Activated CD4-positive, alpha-beta T cell treated with anti-CD3 and anti-CD28 coated beads, Interleukin-2, amount 50 U/mL, for 4 hours (primary cell): ENCODE data around the gene ATG2B.

Experiments used
- DNase-seq, 2 experiments: peaks; one replicate each; pipeline ENCODE4 v3.0.0-alpha.2; 2020

ATG2B gene

DNA sequence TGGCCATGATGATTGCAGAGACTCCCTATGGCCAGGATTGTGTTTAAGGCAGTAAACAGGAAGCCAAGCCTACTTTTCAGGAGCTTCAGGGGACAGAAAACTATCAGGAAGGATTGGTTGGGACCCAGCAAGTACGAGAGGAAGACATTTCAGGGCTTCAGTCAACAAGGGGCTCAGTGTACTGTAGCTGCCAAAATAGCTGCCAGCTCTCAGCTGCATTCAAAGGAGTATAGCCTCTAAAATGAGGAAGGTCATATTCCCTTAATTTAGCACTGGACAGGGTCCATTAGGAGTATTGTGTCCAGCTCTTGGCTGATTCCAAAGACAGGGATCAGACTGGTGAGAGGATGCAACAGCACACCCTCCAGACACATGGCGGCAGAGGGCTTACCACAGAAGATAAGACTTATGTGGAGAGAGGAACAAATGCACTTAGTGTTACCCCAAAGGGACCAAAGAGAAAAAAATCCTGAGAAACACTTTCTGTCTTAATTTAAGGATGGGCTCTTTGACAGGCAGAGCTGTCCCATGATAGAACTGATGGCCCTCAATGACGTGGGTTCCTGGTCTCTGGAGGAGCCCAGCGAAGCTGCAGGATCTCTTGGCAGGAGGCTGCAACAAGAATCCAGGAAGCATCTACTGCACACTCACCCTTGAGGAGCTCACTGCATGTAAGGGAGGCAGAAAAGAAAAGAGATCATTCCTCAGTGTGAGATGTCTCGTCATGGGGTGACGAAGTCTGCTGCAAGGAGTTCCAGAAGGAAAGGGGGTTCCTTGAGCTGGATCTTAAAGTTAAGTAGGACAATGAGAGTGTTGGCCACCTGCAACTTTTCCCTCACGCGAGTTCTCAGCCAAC is 92.3 kb downstream of the ATG2B start:
- no peak for DNase-seq

DNA sequence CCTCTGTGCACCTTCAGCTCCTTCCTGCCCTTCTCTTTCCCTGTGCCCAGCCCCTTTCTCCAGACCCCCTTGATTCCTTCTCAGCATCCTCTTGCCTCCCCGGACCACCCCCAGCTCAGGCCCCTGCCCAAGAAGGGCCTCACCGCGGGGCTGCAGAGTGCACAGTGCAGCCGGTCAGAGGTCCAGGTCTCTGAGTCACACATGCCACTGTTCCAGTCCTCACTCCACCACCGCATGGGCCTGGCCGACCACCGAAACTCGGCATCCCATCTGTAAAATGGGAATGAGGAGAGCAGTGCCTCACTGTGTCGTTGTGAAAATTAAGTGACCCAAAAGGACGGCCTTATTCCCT is 93.8 kb downstream of the ATG2B start:
- DNase-seq = no peak

DNA sequence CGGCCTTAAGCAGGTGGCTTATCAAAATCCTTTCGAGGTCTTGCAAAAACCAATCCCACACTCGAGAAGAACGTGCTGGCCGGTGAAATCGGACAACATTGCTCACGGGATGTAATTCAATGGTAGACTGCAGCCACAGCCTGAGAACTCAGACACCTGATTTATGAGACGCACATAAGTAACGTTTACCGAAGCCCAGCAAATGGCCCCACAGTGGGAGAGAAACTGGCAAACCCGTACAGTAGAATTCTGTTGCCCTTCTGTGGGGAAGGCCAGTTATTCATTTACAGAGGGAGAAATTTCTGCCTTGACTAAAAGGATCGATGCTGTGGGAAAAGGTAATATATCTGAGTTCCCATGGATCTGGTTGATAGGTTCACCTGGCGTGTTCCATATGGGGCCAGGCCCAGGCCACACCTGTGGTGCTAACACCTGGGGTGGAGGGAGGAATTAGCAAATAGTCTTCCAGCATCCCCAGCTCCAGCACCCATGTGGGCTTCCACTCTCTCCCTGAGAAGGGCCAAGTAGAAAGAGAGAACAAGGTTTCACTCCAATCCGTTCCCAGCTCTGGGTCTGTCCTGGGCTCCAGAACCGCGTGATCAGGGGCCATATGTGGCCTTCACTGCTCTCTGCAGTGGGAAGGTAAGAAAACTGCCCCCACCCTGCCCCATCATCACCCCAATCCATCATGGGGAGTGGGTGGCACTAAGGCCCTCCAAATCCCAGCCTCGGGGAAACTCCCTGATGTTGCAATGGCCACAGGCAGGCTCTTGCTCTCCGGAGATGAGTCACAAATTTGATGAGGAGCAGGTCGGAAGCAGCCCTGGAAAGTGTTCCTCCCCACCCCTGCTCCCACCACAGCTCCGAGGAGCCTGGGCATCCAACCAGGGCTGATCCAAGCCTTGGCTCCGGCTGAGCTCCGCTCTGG is 94.4 kb downstream of the ATG2B start:
- DNase-seq = no peak

DNA sequence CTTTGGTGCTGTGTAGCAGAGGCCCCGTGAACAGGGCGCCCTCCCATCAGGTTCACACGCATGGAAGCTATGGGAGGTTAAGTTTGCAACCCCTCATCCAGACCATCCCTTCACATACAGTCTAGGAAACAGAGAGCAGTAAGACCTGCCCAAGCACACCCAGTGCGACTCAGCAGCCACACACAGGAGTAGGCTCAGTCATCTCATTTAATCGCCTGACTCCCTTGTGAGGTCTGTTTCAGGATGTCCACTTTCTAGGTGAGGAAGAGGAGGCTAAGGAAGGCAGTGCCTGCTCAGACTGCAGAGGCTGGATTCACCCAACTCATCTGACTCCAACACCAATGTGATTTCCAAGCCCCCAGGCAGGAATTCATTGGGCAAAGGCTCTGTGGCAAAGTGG is 95.2 kb downstream of the ATG2B start:
- DNase-seq = no peak

DNA sequence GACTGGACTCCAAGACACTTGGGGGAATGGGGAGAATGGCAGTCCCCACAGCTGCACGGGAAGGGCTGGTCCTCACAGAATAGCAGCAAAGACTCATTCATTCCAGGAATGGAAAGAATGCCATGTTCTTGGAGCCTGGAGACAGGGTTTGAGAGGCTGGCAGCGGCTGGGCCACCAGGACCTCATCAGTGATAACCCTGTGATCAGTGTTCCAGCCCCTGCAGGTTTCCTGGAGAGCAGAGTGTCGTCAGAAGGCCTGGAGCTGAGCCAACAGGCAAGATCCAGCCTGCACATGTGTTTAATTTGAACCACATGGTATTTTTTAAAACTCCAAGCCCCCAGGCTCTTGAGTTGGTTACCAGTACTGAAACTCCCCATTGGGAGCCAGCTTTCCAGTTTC is 95.8 kb downstream of the ATG2B start:
- DNase-seq = no peak

DNA sequence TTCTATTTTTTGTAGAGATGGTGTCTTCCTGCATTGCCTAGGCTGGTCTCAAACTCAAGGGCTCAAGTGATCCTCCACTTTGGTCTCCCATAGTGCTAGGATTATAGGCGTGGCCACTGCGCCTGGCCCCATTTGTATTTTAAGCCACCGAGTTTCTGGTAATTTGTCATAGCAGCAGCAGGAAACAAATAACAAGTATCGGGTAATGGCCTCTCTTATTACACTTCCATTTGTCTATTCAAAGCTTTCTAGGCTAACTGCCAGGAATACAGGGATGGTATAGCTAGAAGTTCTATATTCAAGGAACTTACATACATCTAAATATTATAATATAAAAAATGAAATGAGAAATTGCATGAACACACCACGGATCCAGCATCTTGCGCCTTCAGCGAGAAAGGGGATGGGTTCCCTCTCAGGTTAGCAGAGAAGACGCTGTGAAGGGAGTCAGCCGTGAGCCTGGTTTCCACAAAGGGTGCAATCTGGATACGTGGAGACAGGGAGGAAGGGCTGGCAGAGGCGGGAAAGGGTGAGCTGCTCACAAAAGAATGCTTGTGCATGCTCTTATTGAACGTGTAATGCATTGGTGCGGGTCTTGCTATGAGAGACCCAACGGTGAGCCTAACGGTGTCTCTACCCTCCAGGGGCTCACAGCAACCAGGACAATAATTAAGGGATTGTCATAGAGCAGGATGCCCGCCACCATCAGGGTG is 97.6 kb downstream of the ATG2B start:
- DNase-seq = no peak

DNA sequence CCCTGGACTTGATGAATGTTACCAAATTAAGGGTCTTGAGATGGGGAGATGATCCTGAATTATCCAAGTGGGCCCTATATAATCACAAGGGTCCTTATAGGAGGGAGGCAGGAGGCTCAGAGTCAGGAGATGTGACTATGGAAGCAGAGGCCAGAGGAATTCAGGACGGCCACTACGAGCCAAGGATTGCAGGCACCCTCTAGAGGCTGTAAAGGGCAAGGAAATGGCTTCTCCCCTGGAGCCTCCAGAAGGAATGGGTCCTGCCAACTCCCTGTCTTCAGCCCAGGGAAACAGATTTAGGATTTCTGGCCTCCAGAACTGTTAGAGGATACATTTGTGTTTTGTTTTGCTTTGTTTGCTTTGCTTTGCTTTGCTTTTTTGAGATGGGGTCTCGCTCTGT is 98.3 kb downstream of the ATG2B start:
- no peak for DNase-seq

DNA sequence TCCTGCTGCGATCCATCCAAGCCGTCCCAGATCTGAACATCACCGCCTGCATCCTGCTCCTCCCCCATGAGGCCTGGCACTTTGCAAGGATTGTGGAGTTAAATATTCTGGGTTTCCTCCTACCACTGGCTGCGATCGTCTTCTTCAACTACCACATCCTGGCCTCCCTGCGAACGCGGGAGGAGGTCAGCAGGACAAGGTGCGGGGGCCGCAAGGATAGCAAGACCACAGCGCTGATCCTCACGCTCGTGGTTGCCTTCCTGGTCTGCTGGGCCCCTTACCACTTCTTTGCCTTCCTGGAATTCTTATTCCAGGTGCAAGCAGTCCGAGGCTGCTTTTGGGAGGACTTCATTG is 99.0 kb downstream of the ATG2B start:
- no peak for DNase-seq

DNA sequence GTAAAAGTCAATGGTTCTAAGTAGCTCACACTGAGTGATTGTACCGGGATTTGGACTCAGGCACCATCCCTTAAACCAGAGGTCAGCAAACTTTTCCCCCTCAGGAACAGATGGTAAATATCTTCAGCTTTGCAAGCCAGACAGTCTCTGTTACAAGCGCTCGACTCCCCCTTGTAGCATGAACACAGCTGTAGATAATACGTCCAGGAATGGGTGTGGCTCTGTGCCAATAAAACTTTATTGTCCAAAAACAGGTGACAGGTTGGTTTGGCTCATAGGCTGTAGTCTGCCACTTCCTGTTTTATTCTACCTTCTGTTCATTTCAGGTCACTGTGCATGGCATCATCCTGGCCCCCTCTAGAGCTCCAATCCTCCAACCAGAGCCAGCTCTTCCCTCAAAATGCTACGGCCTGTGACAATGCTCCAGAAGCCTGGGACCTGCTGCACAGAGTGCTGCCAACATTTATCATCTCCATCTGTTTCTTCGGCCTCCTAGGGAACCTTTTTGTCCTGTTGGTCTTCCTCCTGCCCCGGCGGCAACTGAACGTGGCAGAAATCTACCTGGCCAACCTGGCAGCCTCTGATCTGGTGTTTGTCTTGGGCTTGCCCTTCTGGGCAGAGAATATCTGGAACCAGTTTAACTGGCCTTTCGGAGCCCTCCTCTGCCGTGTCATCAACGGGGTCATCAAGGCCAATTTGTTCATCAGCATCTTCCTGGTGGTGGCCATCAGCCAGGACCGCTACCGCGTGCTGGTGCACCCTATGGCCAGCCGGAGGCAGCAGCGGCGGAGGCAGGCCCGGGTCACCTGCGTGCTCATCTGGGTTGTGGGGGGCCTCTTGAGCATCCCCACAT is 99.6 kb downstream of the ATG2B start:
- no peak for DNase-seq

DNA sequence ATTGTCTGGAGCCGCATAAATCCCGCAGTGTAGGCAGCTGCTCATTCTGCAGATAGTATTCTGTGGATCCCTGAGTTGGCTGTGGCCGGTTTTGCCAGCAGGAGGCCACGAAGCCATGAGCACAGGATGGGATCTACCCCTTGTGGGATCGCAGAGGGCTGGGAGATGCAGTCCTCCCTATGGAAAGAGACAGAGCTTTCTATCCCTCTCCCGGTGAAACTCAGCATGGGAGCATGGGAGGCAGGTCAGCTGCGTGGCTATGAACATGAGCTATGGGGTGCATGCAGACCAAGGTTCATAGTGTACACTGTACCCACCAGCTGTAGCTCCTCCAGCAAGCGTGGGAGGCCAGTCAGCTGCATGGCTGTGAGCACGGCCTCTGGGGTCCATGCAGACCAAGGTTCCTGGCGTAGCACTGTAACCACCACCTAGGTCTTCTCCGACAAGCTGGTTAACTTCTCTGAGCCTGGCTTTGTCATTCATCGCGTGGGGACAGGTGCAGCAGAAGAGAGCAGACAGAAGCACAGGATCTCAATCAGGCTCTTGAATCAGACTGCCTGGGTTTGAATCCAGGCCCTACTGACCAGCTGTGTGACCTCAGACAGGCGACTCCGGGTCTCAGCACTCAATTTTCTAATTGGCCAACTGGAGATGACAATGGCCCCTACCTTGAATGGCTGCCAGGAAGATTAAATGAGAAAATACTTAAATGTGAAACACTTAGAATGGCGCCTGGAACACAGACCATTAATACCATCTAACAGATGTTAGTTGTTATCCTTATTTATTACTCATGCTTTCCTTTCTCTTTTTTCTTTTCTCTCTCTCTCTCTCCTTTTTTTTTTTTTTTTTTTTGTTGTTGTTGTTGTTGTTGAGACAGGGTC is 101.1 kb downstream of the ATG2B start:
- DNase-seq = no peak

DNA sequence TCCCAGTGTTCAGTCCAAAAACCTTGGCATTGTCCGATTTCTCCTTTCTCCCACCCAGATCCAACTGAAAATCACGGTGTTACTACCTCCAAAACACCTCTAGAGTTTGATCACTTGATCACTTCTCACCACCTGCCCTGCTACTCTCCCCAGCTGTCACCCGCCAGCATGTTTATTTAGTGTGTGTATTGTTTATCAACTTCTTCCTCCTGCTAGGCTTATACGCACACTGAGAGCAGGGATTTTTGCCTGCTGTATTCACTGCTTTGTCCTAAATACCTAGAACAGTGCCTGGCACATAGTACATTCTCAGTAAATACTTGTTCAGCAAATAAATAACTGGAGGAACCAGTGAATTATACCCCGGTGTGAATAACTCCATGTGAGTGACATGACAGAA is 102.1 kb downstream of the ATG2B start:
- DNase-seq = no peak

DNA sequence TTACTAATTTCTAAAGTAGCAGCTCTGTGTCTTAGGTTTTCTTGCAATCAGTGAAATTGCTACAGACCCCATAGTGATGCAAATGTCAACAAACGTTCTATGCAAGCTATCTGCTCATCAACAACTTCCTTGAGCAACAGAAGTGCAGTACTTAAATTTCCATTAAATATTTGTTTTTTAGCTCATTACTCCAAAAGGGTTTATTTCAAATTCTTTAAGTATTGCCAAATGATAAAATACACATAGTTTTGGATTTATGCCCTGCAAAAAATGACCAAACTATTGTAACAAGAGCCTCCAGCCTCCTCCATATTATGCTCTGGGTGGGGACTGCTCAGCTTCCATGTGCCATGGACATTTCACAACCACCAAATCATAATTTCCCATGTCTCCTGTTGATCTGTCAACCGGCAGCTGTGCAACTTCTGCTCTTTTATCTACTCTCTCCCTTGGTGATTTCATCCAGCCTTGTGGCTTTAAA is 102.8 kb downstream of the ATG2B start:
- no peak for DNase-seq

DNA sequence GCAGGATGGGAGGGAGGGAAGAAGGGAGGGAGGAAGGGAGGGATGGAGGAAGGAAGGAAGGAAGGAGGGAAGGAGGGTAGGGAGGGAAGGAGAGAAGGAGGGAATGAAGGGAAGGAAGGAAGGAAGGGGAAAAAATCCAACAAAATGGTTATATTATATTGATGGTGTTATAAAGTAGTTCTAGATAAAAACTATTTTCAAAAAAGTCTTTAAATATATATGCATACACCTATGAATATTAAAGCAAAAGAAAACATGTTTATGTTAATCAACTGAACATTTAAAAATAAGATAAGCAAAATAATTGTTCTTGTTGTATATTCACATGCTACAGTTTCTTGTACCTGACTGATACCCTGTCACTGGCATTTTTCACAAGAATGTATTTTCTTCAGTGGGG is 105.2 kb downstream of the ATG2B start:
- no peak for DNase-seq

DNA sequence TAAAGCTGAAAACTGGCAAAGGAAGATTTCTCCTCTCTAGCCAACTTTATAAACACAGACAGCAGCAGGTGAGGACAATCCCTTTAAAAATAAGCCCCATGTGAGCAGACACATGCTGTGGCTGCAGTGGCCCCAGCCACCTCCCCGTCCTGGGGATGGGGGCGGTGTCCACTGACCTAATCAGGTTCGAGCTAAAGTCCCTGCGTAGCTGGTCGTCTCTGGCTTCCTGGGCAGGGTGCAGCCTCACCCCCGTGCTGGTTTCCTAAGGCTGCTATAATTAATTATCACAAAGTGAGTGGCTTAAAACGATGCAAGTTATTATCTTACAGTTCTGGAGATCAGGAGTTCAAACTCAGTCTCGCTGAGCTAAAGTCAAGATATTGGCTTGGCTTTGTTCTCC is 106.1 kb downstream of the ATG2B start:
- no peak for DNase-seq

DNA sequence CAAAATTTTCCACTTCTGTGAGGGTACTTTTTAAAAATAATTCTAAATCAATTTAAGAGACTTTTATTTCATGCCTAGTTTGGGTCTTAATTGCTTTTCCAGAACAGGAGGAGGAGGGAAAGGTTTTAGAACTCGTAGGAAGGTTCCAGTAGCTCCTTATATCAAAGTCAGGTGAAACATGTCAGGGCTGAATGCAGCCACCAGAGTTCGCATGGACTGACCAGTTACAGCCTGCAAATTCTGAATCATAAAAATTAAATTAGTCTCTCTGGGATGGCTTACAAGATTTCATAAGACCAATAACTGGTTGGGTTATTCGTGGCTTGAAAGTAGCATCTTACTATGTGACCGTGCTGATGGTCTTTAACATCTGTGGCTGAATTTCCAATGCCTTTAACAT is 106.7 kb downstream of the ATG2B start:
- no peak for DNase-seq

DNA sequence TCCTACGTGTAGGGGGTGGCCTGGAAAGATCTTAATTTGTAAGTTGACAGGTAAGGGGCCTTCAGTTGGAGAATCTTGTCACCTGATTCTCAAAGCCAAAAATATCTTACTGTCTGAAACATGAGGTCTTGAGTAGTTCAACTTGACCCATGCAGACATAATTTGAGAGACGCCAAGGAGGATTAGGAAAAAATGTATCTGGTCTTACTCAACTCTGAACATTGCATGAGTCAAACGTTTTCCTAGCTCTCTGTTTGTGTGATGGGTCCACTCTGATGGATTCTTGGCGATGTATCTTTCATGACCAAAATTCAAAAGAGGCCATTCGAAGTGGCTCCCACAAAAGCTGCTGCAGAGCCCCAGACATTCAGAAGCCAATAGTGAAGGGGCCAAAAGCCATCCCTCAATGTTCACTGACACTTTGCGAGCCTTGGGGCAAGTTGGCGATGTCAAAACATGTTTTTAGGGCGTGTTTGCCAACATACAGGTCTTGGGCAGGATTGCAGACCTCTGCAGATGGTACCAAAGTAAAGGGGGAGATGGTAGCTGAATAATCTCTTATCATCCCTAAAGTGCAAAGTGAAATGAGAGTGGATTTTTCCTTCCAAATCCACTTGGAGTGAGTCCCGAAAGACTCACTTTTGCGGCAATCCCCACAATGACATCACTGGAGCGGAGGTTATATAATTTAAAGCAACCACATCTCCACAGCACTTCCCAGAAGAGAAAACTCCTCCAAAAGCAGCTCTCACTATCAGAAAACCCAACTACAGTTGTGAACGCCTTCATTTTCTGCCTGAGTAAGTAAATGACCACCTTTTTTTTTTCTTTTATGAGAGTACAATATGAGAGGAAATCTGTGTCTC is 107.4 kb downstream of the ATG2B start, which contains the start of gene BDKRB1:
Gene BDKRB1 (plus strand): TSS at position 710 of the 866 bp plus-strand sequence. CDS start 7,473 bp downstream, outside the sequence.
- DNase-seq = no peak

DNA sequence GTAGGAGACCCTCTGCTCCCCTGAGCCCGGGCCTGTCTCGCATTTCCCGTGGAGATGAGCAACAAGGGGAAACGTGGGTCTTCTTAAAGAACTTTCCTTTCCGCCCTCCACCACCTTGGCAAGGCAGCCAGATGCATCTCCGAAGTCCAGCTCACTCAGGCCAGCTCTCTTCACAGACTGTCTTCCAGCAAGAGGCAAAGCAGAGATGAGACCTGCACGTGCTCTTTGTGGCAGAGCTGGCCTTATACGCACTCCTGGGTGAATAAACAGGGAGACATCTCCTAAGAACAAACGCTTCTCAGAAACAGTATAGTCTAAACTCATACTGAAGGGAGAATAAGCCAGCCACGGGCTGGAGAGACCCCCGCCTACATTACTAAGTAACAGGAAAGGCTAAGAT is 108.5 kb downstream of the ATG2B start:
- DNase-seq = no peak

DNA sequence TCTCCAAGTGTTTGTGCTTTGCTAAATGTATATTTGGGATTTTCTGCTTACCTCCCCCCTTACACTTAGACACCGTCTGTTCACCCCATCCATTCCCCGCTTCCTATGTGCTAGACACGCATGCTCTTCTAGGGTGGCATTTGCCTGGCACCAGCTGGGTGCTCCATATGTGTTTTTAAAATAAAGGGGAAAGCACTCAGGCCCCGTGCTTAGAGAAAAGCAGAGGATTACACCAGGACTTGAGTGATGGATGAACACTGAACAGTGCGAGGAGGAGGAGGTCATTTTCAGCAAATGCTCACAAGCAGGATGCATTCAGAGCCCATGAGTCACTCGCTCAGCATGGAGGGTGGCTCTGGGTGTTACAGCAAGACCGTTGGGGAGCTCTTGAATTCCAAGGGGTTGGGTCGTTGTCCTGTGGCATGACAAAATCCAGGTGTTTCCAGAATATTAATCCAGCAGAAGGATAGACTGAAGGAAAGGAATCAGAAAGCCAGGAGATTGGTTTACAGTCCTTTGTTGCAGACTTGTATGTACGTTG is 110.1 kb downstream of the ATG2B start:
- no peak for DNase-seq

DNA sequence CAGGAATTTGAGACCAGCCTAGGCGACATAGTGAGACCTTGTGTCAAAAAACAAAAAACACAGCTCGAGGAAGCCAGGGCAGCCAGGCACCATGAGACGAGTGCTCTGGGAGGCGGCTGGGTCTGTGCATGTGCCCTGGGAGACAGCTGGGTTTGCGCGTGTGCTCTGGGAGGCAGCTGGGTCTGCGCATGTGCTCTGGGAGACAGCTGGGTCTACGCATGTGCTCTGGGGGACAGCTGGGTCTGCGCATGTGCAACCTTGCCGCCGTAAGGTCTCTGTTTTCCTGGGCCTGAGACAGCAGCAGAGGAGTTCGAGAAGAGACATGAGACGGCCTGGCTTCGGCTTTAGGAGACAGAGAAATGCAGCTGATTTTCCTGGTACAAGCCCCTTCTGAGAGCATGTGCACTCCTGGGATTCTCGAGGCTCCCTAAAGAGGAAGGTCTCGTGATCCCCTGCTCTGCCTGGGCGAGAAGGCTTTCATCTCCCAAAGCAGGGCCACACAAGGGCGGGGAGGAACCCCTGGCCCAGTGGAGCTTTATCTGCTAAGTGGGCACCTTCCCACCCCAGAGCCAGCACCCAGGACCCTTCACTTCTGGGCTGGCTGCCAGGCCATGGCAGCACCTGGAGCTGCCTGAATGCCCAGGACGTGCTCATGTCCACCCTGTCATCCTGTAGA is 110.7 kb downstream of the ATG2B start:
- no peak for DNase-seq
